Duodenal mucosa (tissue), 2 donors: ENCODE data around the gene MAD1L1.

Experiments
- H3K27ac ChIP-seq: one replicate; pipeline ENCODE4 v1.7.0; 2013; ENCODE audit warnings: low read depth, low read length
- H3K27me3 ChIP-seq, 2 donors: one replicate each; pipeline ENCODE4 v1.7.0; 2013; ENCODE audit warnings: low read length in 2 of 2, control low read depth in 1 of 2; ENCODE audit not compliant: insufficient read depth in 2 of 2, control insufficient read depth in 1 of 2
- H3K36me3 ChIP-seq, 2 donors: one replicate each; pipeline ENCODE4 v1.7.0; 2013; ENCODE audit warnings: low read length in 2 of 2, control low read depth in 1 of 2; ENCODE audit not compliant: insufficient read depth in 2 of 2, control insufficient read depth in 1 of 2
- H3K4me1 ChIP-seq, 2 donors: one replicate each; pipeline ENCODE4 v1.7.0; 2013; ENCODE audit warnings: low read length in 2 of 2, control low read depth in 1 of 2; ENCODE audit not compliant: insufficient read depth in 2 of 2, control insufficient read depth in 1 of 2
- H3K4me3 ChIP-seq, 2 donors: one replicate each; pipeline ENCODE4 v1.7.0; 2013; ENCODE audit warnings: low read length in 2 of 2, low read depth in 1 of 2
- H3K9ac ChIP-seq, 2 donors: one replicate each; pipeline ENCODE4 v1.7.0; 2013; ENCODE audit warnings: low read length in 2 of 2, low read depth in 1 of 2
- H3K9me3 ChIP-seq, 2 donors: one replicate each; pipeline ENCODE4 v1.7.0; 2013; ENCODE audit warnings: low read length in 2 of 2, control low read depth in 1 of 2; ENCODE audit not compliant: control insufficient read depth in 1 of 2

MAD1L1 gene

GRCh38 chr7:1967512-1968396 lies 265.0 kb downstream of the MAD1L1 start:
- Histone ChIP-seq H3K9ac (no peak overlapping the region), H3K4me3 (no peak overlapping the region), H3K36me3 (peaks cover 0 to 8% of the 10 kb centered on the region in 2 donors), H3K27me3 (no peaks in the 10 kb centered on the region), H3K9me3 (no peaks in the 10 kb centered on the region), H3K4me1 (no peaks in the 10 kb centered on the region), H3K27ac (no peak overlapping the region)

- Histone ChIP-seq H3K4me3 (no peak overlapping the region), H3K4me1 (no peaks in the 10 kb centered on the region)
Observed at GRCh38 chr7:1966631-1967200, 266.0 kb downstream of the MAD1L1 start.

DNA sequence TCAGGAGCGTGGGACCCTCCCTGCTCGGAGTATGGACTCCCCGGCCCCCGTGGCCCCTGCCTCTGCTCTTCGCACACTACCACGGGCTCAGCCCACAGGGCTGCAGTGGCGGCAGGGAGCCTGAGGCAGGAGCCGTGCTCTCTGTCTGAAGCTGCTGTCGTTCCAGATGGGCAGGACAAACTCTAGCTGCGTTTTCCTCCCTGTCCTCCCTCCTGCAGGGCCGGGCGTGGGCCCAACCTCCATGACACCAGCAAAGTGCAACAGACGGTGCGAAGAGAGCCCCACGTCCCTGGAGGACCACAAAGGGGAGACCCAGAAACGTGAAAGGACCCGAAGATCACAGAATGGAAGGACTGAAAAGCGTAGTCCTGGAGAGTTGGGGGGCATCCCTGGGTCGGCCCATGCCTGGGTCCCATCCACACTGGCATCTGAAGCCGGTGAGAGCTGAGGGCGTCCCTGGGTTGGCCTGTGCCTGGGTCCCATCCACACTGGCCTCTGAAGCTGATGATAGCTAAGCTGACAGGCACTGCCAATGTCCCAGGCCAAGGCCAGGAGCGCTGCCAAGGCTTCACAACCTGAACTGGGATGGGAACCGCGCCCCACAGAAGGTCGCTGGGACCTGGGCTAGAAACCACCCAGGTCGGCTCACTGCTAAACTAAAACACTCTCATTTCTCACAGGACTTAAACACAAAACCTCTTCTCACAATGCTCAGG lies 267.0 kb downstream of the MAD1L1 start:
- no peaks in the 10 kb centered on the region for H3K27me3 ChIP-seq
- no peak overlapping the region for H3K4me3 ChIP-seq
- H3K9ac ChIP-seq, result no peak overlapping the region
- H3K36me3 ChIP-seq, result peaks cover 0 to 8% of the 10 kb centered on the region in 2 donors
- no peak overlapping the region for H3K27ac ChIP-seq
- H3K4me1 ChIP-seq, result no peaks in the 10 kb centered on the region
- peaks cover 0 to 4% of the 10 kb centered on the region in 2 donors for H3K9me3 ChIP-seq

More at GRCh38 chr7:1966631-1967200, 266.0 kb downstream of the MAD1L1 start:
- Histone ChIP-seq H3K9ac (no peak overlapping the region), H3K27me3 (no peaks in the 10 kb centered on the region), H3K27ac (no peak overlapping the region), H3K36me3 (peaks cover 0 to 8% of the 10 kb centered on the region in 2 donors), H3K9me3 (no peaks in the 10 kb centered on the region)

DNA sequence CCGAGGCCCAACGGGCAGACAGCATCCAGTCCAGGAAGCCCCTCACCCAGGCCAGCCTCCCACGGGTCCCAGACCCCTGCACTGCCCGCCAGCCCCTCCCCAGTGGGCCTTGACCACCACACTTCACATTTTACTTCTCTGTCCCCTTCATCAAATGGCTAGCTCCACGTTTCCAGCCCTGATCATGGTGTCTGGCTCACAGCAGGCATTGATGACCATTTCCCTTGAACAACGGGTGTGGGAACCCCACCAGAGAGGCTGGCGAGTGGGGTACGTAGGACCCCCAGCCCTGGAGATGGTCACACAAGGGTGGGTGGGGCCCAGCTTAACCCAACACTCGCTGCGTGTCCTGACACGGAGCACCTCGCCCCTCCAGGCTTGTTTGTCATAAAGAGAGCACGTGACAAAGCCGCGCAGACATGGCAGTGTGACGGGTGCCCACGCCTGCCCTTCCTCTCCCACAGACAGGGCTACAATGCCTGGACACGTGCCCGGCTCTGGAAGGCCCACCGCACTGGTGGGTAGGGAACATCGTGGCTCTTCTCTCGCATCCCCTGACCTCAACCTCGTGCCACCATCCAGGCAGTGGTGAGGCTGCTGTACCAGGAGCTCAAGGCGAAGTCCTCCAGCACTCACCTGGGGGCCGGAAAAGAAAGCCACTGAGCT lies 267.7 kb downstream of the MAD1L1 start:
- peaks cover 0 to 4% of the 10 kb centered on the region in 2 donors for H3K9me3 ChIP-seq
- H3K9ac ChIP-seq, result no peak overlapping the region
- no peaks in the 10 kb centered on the region for H3K27me3 ChIP-seq
- no peak overlapping the region for H3K4me3 ChIP-seq
- no peak overlapping the region for H3K27ac ChIP-seq
- no peaks in the 10 kb centered on the region for H3K4me1 ChIP-seq
- peaks cover 0 to 8% of the 10 kb centered on the region in 2 donors for H3K36me3 ChIP-seq

GRCh38 chr7:1964211-1964912 lies 268.4 kb downstream of the MAD1L1 start:
- peaks cover 0 to 4% of the 10 kb centered on the region in 2 donors for H3K9me3 ChIP-seq
- H3K9ac ChIP-seq, result no peak overlapping the region
- H3K36me3 ChIP-seq, result peaks cover 0 to 8% of the 10 kb centered on the region in 2 donors
- H3K4me1 ChIP-seq, result no peaks in the 10 kb centered on the region
- H3K27ac ChIP-seq, result no peak overlapping the region
- no peaks in the 10 kb centered on the region for H3K27me3 ChIP-seq
- no peak overlapping the region for H3K4me3 ChIP-seq

GRCh38 chr7:1963575-1963974 lies 269.2 kb downstream of the MAD1L1 start:
- H3K4me1 ChIP-seq, result no peaks in the 10 kb centered on the region

DNA sequence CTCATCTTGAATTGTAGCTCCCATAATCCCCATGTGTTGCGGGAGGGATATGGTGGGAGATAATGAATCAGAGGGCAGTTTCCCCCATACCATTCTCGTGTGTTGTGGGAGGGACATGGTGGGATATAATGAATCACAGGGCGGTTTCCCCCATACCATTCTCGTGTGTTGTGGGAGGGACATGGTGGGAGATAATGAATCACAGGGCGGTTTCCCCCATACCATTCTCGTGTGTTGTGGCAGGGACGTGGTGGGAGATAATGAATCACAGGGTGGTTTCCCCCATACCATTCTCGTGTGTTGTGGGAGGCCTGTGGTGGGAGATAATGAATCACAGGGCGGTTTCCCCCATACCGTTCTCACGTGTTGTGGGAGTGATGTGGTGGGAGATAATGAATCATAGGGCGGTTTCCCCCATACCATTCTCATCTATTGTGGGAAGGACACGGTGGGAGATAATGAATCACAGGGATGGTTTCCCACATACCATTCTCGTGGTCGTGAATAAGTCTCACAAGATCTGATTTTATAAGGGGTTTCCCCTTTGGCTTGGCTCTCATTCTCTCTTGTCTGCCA lies 271.0 kb downstream of the MAD1L1 start:
- no peak overlapping the region for H3K9ac ChIP-seq
- peaks cover 0 to 4% of the 10 kb centered on the region in 2 donors for H3K9me3 ChIP-seq
- no peak overlapping the region for H3K27ac ChIP-seq
- H3K27me3 ChIP-seq, result no peaks in the 10 kb centered on the region
- no peak overlapping the region for H3K4me3 ChIP-seq
- H3K4me1 ChIP-seq, result no peaks in the 10 kb centered on the region
- no peaks in the 10 kb centered on the region for H3K36me3 ChIP-seq

More at GRCh38 chr7:1963575-1963974, 269.2 kb downstream of the MAD1L1 start:
- Histone ChIP-seq H3K9ac (no peak overlapping the region), H3K36me3 (peaks cover 0 to 8% of the 10 kb centered on the region in 2 donors), H3K4me3 (no peak overlapping the region), H3K9me3 (peaks cover 0 to 4% of the 10 kb centered on the region in 2 donors), H3K27ac (no peak overlapping the region), H3K27me3 (no peaks in the 10 kb centered on the region)

DNA sequence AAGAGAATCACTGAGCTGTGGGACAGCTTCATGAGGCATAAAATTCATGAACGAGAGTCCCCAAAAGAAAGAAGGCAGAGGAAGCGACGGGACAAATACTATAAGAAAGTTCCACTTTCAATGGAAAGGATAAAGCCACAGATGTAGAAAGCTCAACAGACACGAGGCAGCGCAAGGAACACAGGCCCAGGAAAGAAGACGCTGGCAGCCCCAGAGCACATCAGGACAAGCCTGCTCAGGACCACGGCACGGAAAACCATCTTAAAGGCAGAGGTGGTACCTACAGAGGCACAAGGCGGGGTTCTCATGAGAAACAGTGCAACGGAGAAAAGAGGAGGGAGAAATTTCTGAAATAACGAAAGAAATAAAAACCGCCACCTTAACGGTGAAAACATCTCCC lies 273.4 kb downstream of the MAD1L1 start:
- H3K9me3 ChIP-seq, result peaks cover 0 to 4% of the 10 kb centered on the region in 2 donors
- no peaks in the 10 kb centered on the region for H3K4me1 ChIP-seq
- H3K27ac ChIP-seq, result no peak overlapping the region
- no peak overlapping the region for H3K4me3 ChIP-seq
- no peaks in the 10 kb centered on the region for H3K27me3 ChIP-seq
- H3K36me3 ChIP-seq, result peaks cover 0 to 4% of the 10 kb centered on the region in 2 donors
- no peak overlapping the region for H3K9ac ChIP-seq
